COLO668 (cell line): ENCODE data around the gene OPTN.

ENCODE experiments used
- DNase-seq: peaks from one replicate; lab custom pipeline; 2025; ENCODE audit not compliant: unreplicated experiment; lab: John Stamatoyannopoulos, UW

Gene OPTN

DNA sequence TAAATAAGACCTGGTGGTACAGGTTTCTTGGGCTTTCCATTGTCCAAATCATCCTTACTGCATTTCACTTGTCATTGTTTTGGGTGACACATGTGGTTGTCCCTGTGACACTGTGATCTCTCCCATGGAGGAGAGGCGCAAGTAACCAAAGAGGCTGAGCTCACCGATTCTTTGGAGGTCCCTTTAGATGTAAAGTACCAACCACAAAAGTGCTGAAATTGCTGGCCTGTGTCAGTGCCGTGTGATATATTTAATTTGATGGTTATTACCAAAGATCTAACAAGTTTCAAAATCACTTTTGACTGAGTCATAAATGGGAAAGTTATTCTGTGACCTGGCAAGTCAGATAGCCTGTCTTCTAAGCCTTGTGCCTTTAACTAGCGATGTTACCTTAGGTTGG is 80.8 kb downstream of the OPTN start:
- no peak for DNase-seq

GRCh38 chr10:13182424-13182823 is 82.5 kb downstream of the OPTN start:
- no peak for DNase-seq

DNA sequence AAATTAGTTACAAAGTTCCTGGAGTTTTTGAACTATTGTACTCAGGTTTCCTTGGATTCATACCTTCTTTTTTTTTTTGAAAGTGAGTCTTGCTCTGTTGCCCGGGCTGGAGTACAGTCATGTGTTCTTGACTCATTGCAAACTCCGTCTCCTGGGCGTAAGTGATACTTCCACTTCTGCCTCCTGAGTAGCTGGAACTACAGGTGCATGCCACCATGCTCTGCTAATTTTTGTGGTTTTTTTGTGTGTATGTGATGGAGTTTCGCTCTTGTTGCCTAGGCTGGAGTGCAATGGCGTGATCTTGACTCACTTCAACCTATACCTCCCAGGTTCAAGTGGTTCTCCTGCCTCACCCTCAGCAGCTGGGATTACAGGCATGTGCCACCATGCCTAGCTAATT is 83.7 kb downstream of the OPTN start:
- DNase-seq = no peak

DNA sequence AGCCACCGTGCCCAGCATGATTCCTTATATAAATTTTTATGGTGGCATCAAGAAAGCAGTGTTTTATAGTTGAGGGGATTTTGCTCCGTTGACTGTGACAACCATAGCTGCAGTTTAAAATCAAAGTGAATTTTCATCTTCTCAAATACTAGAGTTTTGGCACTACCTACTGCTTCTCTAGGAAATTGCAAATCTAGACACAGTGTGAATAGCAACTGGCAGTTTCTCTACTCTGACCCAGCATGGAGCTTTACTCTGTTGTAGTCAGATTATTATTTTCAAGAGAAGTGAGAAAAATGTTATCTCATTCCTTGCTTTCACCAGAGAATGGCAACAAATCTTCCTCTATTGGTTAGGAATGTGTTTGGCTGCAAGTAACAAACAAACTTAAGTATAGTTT is 84.3 kb downstream of the OPTN start:
- DNase-seq = no peak

DNA sequence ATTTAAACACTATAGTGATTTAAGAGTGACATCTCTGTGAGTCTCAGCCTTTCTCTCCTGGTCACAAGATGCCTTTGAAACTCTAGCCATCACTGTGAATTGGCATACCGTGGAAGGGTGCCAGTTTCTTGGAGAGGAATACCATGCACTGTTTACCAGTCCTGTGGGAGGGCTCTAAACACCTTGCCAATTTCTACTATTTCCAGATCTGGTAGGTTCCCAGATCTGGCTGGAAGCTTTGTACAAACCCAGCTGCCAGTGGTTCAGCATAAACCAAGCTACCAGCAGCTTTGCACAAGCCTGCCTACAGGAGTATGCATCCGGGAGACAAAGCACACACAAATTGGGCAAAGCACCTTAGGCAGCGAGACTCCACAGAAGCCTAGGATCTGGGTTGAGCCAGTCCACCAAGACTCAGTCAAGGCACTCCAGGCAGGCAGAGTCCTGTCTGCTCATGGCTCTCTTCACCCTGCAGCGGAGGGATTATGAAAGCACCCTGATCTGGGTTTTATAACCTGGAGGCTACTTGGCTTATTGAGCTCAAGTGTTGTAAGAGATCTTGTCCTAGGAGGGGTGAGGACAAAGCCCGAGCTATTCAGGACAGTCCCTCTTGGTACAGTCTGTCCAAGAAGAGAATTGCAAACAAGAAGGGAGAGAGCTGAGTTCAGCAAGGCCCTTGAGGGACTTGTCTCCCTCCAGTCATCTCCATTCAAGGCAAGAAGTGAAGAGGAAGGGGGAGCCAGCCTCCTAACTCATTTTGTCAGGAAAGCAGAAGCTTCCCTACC is 85.0 kb downstream of the OPTN start:
- DNase-seq = no peak

DNA sequence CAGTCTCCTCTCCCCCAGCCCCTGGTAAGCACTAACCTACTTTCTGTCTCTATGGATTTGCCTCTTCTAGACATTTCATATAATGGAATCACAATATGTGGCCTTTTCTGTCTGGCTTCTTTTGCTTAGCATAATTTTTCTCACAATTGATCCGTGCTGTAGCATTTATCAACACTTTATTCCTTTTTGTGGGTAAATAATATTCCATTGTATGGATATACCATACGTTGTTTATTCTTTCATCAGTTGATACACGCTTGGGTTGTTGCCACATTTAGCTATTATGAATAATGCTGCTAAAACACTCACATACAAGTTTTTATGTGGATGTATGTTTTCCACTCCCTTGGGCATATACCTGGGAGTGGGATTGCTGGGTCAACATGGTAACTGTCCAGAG is 87.2 kb downstream of the OPTN start:
- no peak for DNase-seq
